ENCODE data around the gene CFAP74.

DNA sequence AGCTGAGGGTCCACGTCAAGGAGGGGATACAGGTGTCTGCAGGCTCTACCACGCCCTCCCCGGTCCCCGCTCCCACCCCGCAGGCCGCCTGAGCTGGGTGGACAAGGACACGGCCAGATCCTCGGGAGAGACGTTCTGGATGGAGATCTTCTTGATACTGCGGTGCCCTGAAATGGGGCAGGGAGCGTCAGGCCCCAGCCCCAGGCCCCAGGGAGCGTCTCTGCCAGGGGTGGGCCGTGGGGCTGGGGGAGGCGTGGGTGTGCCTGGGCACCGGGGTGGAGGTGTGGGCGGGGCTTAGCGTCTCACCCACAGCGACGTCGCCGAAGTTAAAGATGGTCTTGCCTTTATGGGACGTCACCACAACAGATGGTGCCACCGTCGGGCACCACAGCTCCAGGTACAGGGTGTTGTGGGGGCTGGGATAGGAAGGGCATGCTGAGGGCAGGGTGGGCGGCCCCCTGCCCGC, 77.2 kb downstream of the CFAP74 start:
- TF ChIP-seq POLR2A (IDR thresholded peaks at IDR 0.05; ENCODE audit: low read length) (no peak), GATA1 (IDR thresholded peaks at IDR 0.05; ENCODE audit: low read depth, low read length) (no peak)

All from erythroblast (primary cell).